Smooth muscle cell (in vitro differentiated cells): ENCODE data around the gene EDA. TPM values are rescaled to one million over a fixed set of nuclear protein-coding genes. Genes with fewer than 3 reads are reported as not detected.

Experiments used
- DNase-seq: peaks from one replicate; lab custom pipeline; 2025; ENCODE audit not compliant: unreplicated experiment; lab: John Stamatoyannopoulos, UW
- H2AFZ ChIP-seq: fragments of 200-600 bp; sonication (generic); 2 replicates; pipeline ENCODE4 v1.6.0; 2016; ENCODE audit warnings: antibody characterized with exemption, low read depth, mild to moderate bottlenecking
- H3F3A ChIP-seq: fragments of 200-600 bp; sonication (generic); 2 replicates; pipeline ENCODE4 v1.6.0; 2017; ENCODE audit warnings: antibody characterized with exemption, low read depth
- H3K27ac ChIP-seq: fragments of 200-600 bp; sonication (generic); 2 replicates; pipeline ENCODE4 v1.5.1; 2016; ENCODE audit warnings: low read depth, mild to moderate bottlenecking
- H3K27me3 ChIP-seq: fragments of 200-600 bp; sonication (generic); 2 replicates; pipeline ENCODE4 v1.6.1; 2016; ENCODE audit warnings: low read depth, mild to moderate bottlenecking
- H3K36me3 ChIP-seq: fragments of 200-600 bp; sonication (generic); 2 replicates; pipeline ENCODE4 v1.5.1; 2016; ENCODE audit warnings: low read depth
- H3K4me1 ChIP-seq: fragments of 200-600 bp; sonication (generic); 2 replicates; pipeline ENCODE4 v1.5.1; 2016; ENCODE audit warnings: low read depth
- H3K4me2 ChIP-seq: fragments of 200-600 bp; sonication (generic); 2 replicates; pipeline ENCODE4 v1.6.0; 2016; ENCODE audit warnings: mild to moderate bottlenecking
- H3K4me3 ChIP-seq: fragments of 200-600 bp; sonication (generic); 2 replicates; pipeline ENCODE4 v1.5.1; 2016; ENCODE audit warnings: mild to moderate bottlenecking
- H3K79me2 ChIP-seq: fragments of 200-600 bp; sonication (generic); 2 replicates; pipeline ENCODE4 v1.6.0; 2016; ENCODE audit warnings: low read depth, mild to moderate bottlenecking
- H3K9ac ChIP-seq: fragments of 200-600 bp; sonication (generic); 2 replicates; pipeline ENCODE4 v1.6.0; 2016; ENCODE audit warnings: low read depth
- H3K9me3 ChIP-seq: fragments of 200-600 bp; sonication (generic); replicated peaks from 2 replicates; pipeline ENCODE4 v1.5.1; 2016; ENCODE audit warnings: low read depth
- H4K20me1 ChIP-seq: fragments of 200-600 bp; sonication (generic); 2 replicates; pipeline ENCODE4 v1.6.0; 2016; ENCODE audit warnings: low read depth
- CTCF ChIP-seq: fragments of 200-600 bp; sonication (generic); IDR thresholded peaks from 2 replicates; pipeline ENCODE4 v1.5.1; 2017; ENCODE audit warnings: borderline replicate concordance, mild to moderate bottlenecking, antibody characterized with exemption; ENCODE audit not compliant: insufficient read depth, poor library complexity, severe bottlenecking
- WGBS: methylation state at CpG from one replicate; pipeline ENCODE4 v1.1.7; 2016; ENCODE audit warnings: low lambda C conversion rate; 5-methylcytosine and 5-hydroxymethylcytosine counted together
- polyA plus RNA-seq: library from polyadenylated mRNA; unstranded; fragments of >200 nt; fragmentation: Nextera tagmentation; extraction: Ambion mirVana; gene quantifications from 2 replicates; pipeline ENCODE4 v1.2.1, GENCODE V29; 2016
- total RNA-seq: library from RNA; depleted of rRNA; stranded (reverse); fragments of >200 nt; gene quantifications from 2 replicates; pipeline ENCODE4 v1.2.3, GENCODE V29; 2014

The EDA gene
- total and polyA plus RNA-seq, 2 experiments from 2014 or later, result 2.0 TPM; not detected in 1

GRCh38 chrX:69603566-69604194 is 12.2 kb upstream of the EDA start:
- Histone ChIP-seq H4K20me1 (no peaks in the 10 kb centered on the region), H3K9ac (no peak overlapping the region), H2AFZ (no peak overlapping the region), H3K27me3 (no peaks in the 10 kb centered on the region), H3K27ac (no peak overlapping the region), H3F3A (no peaks in the 10 kb centered on the region), H3K4me2 (no peak overlapping the region), H3K36me3 (no peaks in the 10 kb centered on the region), H3K4me1 (no peaks in the 10 kb centered on the region), H3K79me2 (no peaks in the 10 kb centered on the region), H3K9me3 (no peaks in the 10 kb centered on the region), H3K4me3 (no peak overlapping the region)
- DNase-seq, result no peak
- no peak for TF ChIP-seq CTCF
- 62% methylated on average over 3 of the region's 3 CpGs for WGBS

DNA sequence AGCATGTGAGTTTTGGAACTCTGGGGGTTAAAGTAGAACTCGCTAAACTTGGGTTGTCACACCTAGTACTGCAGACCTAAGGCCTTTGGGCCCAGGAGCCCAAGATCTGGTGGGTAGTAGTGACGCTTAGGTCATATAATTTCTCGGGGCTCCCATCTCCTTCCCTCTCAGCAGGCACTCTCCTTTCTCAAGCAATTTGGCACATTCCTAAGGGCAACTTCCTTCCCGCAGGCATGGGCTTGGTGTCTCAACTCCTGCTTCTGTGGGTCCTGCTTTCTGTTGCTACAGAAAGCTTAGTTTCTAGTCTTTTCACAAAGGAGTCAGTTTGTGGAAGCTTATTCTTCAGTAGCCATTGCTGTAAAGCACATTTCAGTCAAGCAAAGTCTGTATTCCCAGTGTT is 10.4 kb upstream of the EDA start:
- Histone ChIP-seq H3K9me3 (no peaks in the 10 kb centered on the region), H3K4me1 (no peaks in the 10 kb centered on the region), H4K20me1 (no peaks in the 10 kb centered on the region), H3K36me3 (no peaks in the 10 kb centered on the region), H3K27ac (no peak overlapping the region), H3F3A (no peaks in the 10 kb centered on the region), H3K4me2 (no peak overlapping the region), H3K79me2 (no peaks in the 10 kb centered on the region), H3K4me3 (no peak overlapping the region), H3K27me3 (no peaks in the 10 kb centered on the region), H2AFZ (no peak overlapping the region), H3K9ac (no peak overlapping the region)
- no peak for TF ChIP-seq CTCF
- WGBS, result 59% methylated on average over 4 of the region's 4 CpGs
- no peak for DNase-seq

DNA sequence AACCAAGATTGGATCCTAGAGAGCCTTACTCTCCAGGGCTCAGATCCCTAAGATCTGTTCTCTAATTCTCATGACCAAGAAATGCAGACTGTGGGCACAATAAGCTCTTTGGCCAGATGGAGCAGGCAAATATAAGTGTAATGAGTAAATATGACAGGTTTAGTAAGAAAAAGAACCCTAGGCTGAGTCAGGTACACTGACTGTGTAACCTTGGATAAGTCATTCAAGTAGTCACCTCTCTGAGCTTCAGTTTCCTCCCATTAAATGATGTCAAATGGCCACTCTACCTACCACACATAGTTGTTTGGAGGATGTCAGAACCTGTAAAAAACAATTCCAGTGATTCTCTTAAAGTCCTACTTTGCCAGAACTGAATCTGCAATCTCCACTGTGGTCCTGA is 8.3 kb upstream of the EDA start:
- Histone ChIP-seq H2AFZ (no peak overlapping the region), H3K9me3 (no peaks in the 10 kb centered on the region), H3K4me2 (no peak overlapping the region), H3K4me1 (no peaks in the 10 kb centered on the region), H3K4me3 (no peak overlapping the region), H4K20me1 (no peaks in the 10 kb centered on the region), H3K27me3 (no peaks in the 10 kb centered on the region), H3K27ac (no peak overlapping the region), H3K79me2 (no peaks in the 10 kb centered on the region), H3K9ac (no peak overlapping the region), H3K36me3 (no peaks in the 10 kb centered on the region), H3F3A (no peaks in the 10 kb centered on the region)
- no peak for TF ChIP-seq CTCF
- DNase-seq, result no peak

GRCh38 chrX:69613946-69614345 is 2.0 kb upstream of the EDA start:
- no peak overlapping the region for H2AFZ ChIP-seq
- peaks cover 12% of the 10 kb centered on the region for H3K27me3 ChIP-seq
- no peaks in the 10 kb centered on the region for H4K20me1 ChIP-seq
- 78% methylated on average over 1 of the region's 1 CpG for WGBS
- H3K36me3 ChIP-seq, result no peaks in the 10 kb centered on the region
- H3K4me2 ChIP-seq, result no peak overlapping the region
- no peak overlapping the region for H3K4me3 ChIP-seq
- no peak overlapping the region for H3K9ac ChIP-seq
- no peak for TF ChIP-seq CTCF
- no peaks in the 10 kb centered on the region for H3F3A ChIP-seq
- no peaks in the 10 kb centered on the region for H3K79me2 ChIP-seq
- H3K4me1 ChIP-seq, result no peaks in the 10 kb centered on the region
- no peak overlapping the region for H3K27ac ChIP-seq
- DNase-seq, result no peak
- no peaks in the 10 kb centered on the region for H3K9me3 ChIP-seq
